NB4 (cell line): Measurements from ENCODE around the gene SLC5A4.
A peak's percentile ranks its signal among the peaks of the same experiment; 100 is the strongest.

Experiments
- DNase-seq: peaks from one replicate; pipeline ENCODE4 v3.0.0; 2010; ENCODE audit warnings: low read depth
- H3K4me3 ChIP-seq: one replicate; pipeline ENCODE4 v1.5.1; 2011; ENCODE audit warnings: mild to moderate bottlenecking, low read depth, low read length, moderate library complexity
- CTCF ChIP-seq: IDR thresholded peaks from one replicate; pipeline ENCODE4 v1.5.1; 2012; ENCODE audit warnings: low read depth, low read length
- MYC ChIP-seq: IDR thresholded peaks from 2 replicates; pipeline ENCODE4 v1.6.1; 2011; ENCODE audit warnings: low read depth, low read length
- POLR2A ChIP-seq: IDR thresholded peaks from 2 replicates; pipeline ENCODE4 v1.6.1; 2011; ENCODE audit warnings: mild to moderate bottlenecking; ENCODE audit not compliant: insufficient read length; ENCODE audit errors: extremely low read depth
- TF ChIP-seq, protein P1 (sequence below): IDR thresholded peaks from 2 replicates; pipeline ENCODE4 v1.6.1; 2011; ENCODE audit warnings: low read depth, low read length

Gene SLC5A4

GRCh38 chr22:32181043-32181442 is 74.1 kb downstream of the SLC5A4 start:
- DNase-seq: no peak
- TF ChIP-seq, protein P1, sequence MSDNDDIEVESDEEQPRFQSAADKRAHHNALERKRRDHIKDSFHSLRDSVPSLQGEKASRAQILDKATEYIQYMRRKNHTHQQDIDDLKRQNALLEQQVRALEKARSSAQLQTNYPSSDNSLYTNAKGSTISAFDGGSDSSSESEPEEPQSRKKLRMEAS: no peak
- TF ChIP-seq POLR2A (no peak), CTCF (no peak), MYC (no peak)
- no peak overlapping the region for H3K4me3 ChIP-seq

DNA sequence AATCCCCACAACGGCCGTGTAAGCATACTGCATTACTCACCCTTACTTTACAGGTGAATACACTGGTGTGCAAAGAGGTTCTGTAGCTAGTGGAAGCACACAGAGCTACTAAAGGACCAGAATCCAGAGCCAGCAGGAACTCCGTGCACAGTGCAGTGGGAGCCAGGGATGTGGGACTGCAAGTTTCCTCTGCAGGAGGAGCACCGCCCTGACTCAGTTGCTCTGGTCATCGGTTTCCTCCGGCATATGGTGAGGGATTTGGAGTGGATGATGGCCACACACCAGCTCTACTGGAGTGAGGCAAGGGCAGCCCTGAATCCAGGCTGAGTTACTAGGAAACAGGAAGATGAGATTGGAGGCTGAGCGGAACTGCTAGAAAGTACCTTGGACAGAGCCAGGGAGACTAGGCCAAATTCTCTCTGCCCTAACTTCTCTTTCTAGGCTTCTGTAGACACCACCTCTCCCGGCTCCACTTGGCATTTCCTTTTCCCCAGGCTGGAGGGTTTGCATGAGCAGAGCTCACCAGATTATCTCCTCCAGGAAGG is 77.9 kb downstream of the SLC5A4 start:
- TF ChIP-seq MYC (no peak), CTCF (no peak), POLR2A (no peak)
- TF ChIP-seq, protein P1: no peak
- no peak overlapping the region for H3K4me3 ChIP-seq
- DNase-seq: peak; percentile 20

- TF ChIP-seq MYC (no peak), POLR2A (no peak), CTCF (no peak)
- TF ChIP-seq, protein P1: no peak
- no peak for DNase-seq
- no peak overlapping the region for H3K4me3 ChIP-seq
Measured at GRCh38 chr22:32175683-32176644, 79.2 kb downstream of the SLC5A4 start.

DNA sequence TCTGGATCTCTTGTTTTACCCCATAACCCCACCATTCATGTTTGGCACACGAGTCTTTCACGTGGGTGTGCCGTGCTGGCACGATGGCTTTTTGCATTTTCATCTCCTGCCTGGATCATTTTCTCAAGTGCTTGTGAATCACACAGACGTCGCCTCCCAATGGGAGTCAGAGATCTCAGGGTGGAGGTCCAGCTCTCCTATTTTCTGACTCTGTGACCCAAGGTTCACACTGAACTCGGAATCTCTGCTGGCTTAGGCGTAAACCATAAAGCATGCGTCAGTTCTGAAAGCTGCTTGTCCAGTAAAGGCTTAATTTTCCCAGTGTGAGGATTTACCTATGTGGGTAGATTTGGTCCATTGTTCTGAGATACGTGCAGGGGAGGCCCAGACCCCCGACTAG is 80.0 kb downstream of the SLC5A4 start:
- no peak overlapping the region for H3K4me3 ChIP-seq
- no peak for DNase-seq
- TF ChIP-seq, protein P1: no peak
- TF ChIP-seq POLR2A (no peak), CTCF (no peak), MYC (no peak)
